Measurements from ENCODE around the gene RTBDN.
A peak's percentile ranks its signal among the peaks of the same experiment; 100 is the strongest.

Gene RTBDN

GRCh38 chr19:12791345-12792050, 42.9 kb downstream of the RTBDN start, which contains the start of gene JUNB:
Gene JUNB (plus strand): TSS chr19:12791486. CDS start chr19:12791772, 286 bp downstream.
- DNase-seq: peak; percentile 95

DNA sequence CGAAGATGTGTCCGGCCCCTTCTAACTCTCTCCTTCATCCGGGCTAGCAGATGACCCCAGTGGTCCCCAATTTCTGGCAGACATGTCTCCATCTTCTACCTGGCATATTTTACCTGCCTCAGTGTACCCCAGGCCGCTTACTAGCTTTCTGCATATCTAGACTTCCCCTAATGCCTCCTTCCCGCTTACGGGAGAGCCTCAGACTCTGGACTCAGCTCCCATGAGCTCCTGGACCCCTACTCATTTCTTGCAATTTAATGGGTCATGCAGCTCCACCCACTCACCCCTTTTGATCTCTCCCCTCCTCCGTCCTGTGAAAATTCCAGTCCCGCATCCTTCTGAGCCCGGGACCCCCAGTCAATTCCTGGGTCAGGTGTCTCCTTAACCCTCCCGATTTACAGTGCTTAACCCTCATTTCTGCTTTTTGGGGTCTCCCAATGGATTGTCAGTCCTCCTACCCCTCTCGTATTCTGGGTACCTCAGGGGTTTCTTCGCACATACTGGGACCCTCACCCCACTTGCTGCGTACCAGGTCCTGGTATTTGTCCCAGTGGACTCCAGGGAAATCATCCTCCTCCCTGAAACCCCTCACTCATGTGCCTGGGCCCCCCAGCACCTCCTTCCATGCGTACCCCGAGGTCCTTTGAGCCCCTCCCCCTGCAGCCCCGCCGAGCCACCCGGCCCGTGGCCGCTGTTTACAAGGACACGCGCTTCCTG, 43.6 kb downstream of the RTBDN start:
- no peak for DNase-seq

- peak; percentile 91 for DNase-seq
Observed at GRCh38 chr19:12789904-12790619, 44.3 kb downstream of the RTBDN start.

- DNase-seq: no peak
Observed at GRCh38 chr19:12789098-12789903, 45.1 kb downstream of the RTBDN start.

GRCh38 chr19:12788682-12789097, 45.7 kb downstream of the RTBDN start:
- DNase-seq: peak; percentile 49

- no peak for DNase-seq
Observed at GRCh38 chr19:12788042-12788681, 46.2 kb downstream of the RTBDN start.

- DNase-seq: no peak
Observed at GRCh38 chr19:12787458-12787857, 46.9 kb downstream of the RTBDN start.

GRCh38 chr19:12786952-12787351, 47.4 kb downstream of the RTBDN start:
- DNase-seq: no peak

DNA sequence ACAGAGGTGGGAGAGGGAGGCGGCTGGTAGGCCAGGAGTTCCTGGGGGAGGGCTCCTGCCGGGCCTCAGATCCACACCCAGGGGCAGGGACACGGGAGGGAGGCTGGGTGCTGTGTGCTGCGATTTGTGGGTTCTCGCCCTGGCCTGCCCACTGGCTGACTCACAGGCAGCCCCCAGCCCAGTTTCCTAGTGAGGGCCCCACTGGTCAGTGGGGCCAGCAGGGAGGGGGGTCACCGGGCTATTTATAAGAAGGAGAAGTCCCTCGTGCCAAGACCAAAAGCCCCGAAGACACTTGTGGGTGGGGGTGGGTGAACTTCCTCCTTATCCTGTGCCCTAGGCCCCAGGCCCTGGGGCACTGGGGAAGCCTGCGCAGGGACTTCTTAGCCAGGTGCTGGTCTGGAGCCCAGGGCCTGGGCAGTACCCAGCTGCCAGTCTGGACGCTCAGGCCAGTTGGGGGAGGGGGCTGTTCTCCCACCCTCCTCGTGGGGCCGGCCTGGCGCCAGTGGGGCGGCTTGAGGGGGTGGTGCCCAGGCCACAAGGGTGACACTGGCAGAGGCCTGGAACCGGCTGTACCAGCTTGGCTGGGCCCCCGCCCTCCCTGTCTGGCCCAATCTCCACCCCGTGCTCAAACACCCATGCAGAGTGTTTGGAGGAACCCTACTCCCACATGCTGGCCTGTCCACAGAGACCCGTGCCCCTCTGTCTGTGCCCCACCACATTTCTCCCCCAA, 48.1 kb downstream of the RTBDN start:
- no peak for DNase-seq

- no peak for DNase-seq
Observed at GRCh38 chr19:12785431-12786031, 48.8 kb downstream of the RTBDN start.

GRCh38 chr19:12784871-12785430, 49.4 kb downstream of the RTBDN start:
- no peak for DNase-seq

GRCh38 chr19:12784394-12784870, 49.9 kb downstream of the RTBDN start:
- DNase-seq: no peak

DNA sequence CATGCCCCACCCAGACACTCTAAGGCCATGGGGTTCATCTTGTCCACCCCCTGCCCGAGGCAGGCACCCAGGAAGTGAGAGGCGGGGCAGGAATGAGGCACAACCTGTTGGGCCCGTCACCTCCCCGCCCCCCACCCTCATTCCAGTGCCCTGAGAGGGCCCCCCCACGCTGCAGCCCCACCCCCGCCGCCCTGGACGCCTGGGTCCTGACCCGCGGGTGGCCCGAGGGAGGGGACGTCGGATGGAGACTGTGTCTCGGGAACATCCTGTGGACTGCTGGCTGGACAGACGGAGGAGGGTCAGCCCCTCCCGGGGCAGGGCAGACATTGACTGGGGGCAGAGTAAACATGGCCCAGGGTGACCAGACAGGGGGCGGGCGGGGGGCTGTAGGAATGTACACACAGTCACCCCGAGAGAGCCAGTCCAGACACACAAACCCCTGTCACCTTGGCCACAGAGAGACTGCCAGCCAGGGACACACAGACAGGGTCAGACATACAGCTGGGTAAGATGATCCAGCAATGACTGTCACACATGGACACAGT, 50.5 kb downstream of the RTBDN start:
- DNase-seq: no peak

- DNase-seq: no peak
Observed at GRCh38 chr19:12783291-12783848, 51.0 kb downstream of the RTBDN start.

GRCh38 chr19:12782424-12783290, 51.7 kb downstream of the RTBDN start:
- DNase-seq: peak; percentile 58

DNA sequence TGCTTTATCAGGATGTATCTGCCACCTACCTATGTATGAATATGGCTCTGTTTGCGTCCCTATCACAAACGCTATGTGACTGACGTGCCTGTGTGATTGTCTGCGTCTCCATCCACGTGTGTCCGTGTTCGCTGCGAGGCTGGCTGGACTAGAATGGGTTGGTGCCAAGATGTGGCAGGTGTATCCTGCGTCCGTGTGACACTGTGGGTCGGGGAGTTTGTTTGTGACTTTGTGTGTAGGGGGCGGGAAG, 52.3 kb downstream of the RTBDN start:
- no peak for DNase-seq

- peak; percentile 32 for DNase-seq
Observed at GRCh38 chr19:12779162-12779993, 55.0 kb downstream of the RTBDN start.

DNA sequence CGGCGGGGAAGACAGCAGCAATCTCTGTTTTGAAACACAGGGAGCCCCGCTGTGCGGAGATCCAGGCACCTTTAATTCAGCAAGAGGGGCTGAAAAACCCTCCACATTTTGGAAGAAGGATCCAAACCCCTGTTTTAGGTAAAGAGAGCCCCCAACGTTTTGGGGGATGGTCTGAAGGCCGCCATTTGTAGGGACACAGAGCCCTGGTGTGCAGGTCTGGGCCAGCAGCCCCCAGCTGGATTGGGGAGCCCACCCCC, 55.5 kb downstream of the RTBDN start:
- DNase-seq: no peak

Data from NCI-H226 (cell line).